PC-9 (cell line): ENCODE measurements around the gene INO80C. TPM values are rescaled to one million over a fixed set of nuclear protein-coding genes. Genes with fewer than 3 reads are reported as not detected.
A peak's percentile ranks its signal among the peaks of the same experiment; 100 is the strongest.

Source experiments
- BruUV-seq: library from RNA; stranded (reverse); fragments of 400-500 nt; replicated peaks from 2 replicates; lab custom pipeline; 2021; lab: Mats Ljungman, UMichigan
- CTCF ChIA-PET: fragments of 300-600 bp; sonication (Branson Sonifier 250); formaldehyde crosslinking; loops from one replicate; lab custom pipeline; 2022; ENCODE audit warnings: antibody characterized with exemption; lab: Charles Lee
- POLR2A ChIA-PET: fragments of 300-600 bp; sonication (Branson Sonifier 250); formaldehyde crosslinking; loops from one replicate; lab custom pipeline; 2022; ENCODE audit warnings: antibody characterized with exemption; ENCODE audit not compliant: unreplicated experiment; lab: Charles Lee
- DNase-seq, 2 experiments: peaks; one replicate each; pipeline versions ENCODE4 v3.0.0 to v3.0.0-alpha.2; 2015 to 2022; ENCODE audit warnings: mixed read lengths in 1 of 2
- H2AFZ ChIP-seq: fragments of 200-600 bp; sonication (generic); 2 replicates; pipeline ENCODE4 v1.8.1; 2017; ENCODE audit warnings: antibody characterized with exemption
- H3F3A ChIP-seq: fragments of 200-600 bp; sonication (generic); 2 replicates; pipeline ENCODE4 v1.8.1; 2017; ENCODE audit warnings: antibody characterized with exemption, mild to moderate bottlenecking, low read depth; ENCODE audit not compliant: insufficient read depth
- H3K27ac ChIP-seq: fragments of 200-600 bp; sonication (generic); 2 replicates; pipeline ENCODE4 v1.6.1; 2016; ENCODE audit warnings: mixed run types
- H3K27me3 ChIP-seq: fragments of 200-600 bp; sonication (generic); 2 replicates; pipeline ENCODE4 v1.6.1; 2016; ENCODE audit warnings: low read depth, mixed run types; ENCODE audit not compliant: insufficient read depth
- H3K36me3 ChIP-seq: fragments of 200-600 bp; sonication (generic); 2 replicates; pipeline ENCODE4 v1.6.1; 2016; ENCODE audit warnings: low read depth, mixed run types
- H3K4me1 ChIP-seq: fragments of 200-600 bp; sonication (generic); replicated peaks from 2 replicates; pipeline ENCODE4 v1.6.1; 2016; ENCODE audit warnings: mixed run types; ENCODE audit not compliant: insufficient read depth
- H3K4me2 ChIP-seq: fragments of 200-600 bp; sonication (generic); 2 replicates; pipeline ENCODE4 v1.6.1; 2017; ENCODE audit warnings: mixed run types
- H3K4me3 ChIP-seq: fragments of 200-600 bp; sonication (generic); 2 replicates; pipeline ENCODE4 v1.6.1; 2016; ENCODE audit warnings: mixed run types
- H3K79me2 ChIP-seq: fragments of 200-600 bp; sonication (generic); 2 replicates; pipeline ENCODE4 v1.6.1; 2017; ENCODE audit warnings: low read depth, mixed run types
- H3K9me2 ChIP-seq: fragments of 200-600 bp; sonication (generic); 2 replicates; pipeline ENCODE4 v1.8.1; 2017; ENCODE audit warnings: mild to moderate bottlenecking; ENCODE audit not compliant: insufficient read depth
- H3K9me3 ChIP-seq: fragments of 200-600 bp; sonication (generic); 2 replicates; pipeline ENCODE4 v1.8.1; 2016; ENCODE audit warnings: low read depth; ENCODE audit not compliant: insufficient read depth
- H4K20me1 ChIP-seq: fragments of 200-600 bp; sonication (generic); 2 replicates; pipeline ENCODE4 v1.8.1; 2017; ENCODE audit not compliant: insufficient read depth
- EZH2 ChIP-seq: fragments of 200-600 bp; sonication (generic); IDR thresholded peaks from 2 replicates; pipeline ENCODE4 v1.8.0; 2017; ENCODE audit warnings: antibody characterized with exemption, low read depth
- intact Hi-C: fragments of 100-400 bp; cut with micrococcal nuclease; formaldehyde crosslinking; loops from one replicate; pipeline ENCODE4 v1.10.0; 2022; ENCODE audit not compliant: unreplicated experiment
- total RNA-seq: library from RNA; stranded (reverse); gene quantifications from 2 replicates; pipeline ENCODE4 v1.2.3, GENCODE V29; 2021
- TF ChIP-seq, protein P1 (sequence below): fragments of 200-600 bp; sonication (generic); conservative IDR thresholded peaks from 2 replicates; pipeline ENCODE4 v1.6.1; 2017; ENCODE audit warnings: mixed run types, antibody characterized with exemption, mild to moderate bottlenecking, moderate library complexity

INO80C gene
- total RNA-seq, 1 experiment from 2014 or later, result 29.5 TPM

DNA sequence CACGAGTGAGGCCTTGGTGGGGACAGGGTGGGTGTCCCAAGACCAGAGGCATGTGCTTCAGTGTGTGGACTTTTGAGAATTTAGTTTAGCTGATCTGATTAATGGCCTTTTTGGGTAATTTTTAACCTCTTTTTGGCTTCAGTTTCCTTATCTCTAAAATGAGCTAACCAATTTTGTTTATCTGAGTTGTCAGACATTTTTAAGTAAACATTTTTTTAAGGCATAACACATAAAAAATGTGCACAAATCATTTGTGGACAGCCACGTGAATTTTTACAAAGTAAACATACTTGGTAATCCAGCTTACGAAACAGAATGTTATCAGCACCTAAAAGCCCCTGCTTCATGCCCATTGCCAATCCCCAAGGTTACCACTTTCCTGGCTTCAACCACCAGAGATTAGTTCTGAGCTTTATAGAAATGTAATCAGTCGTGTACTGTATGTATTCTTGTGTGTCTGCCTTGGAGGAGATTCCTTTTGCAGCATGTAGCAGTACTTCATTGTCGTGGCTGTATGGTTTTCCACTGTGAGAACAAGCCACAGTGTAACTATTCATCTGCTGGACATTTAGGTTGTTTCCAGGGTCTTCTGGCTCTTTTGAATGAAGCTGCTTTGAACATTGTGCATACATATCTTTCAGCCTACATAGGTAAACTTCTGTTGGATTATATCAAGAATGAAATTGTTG lies 8.4 kb upstream of the INO80C start:
- no peaks in the 10 kb centered on the region for H3K9me2 ChIP-seq
- no peak overlapping the region for H3K4me3 ChIP-seq
- intact Hi-C loops, result loop anchor here (5.0 kb wide), 3 partner anchors 49 to 99 kb away; partner anchors contain the start of gene GALNT1
- POLR2A ChIA-PET, result no interaction called here
- no peaks in the 10 kb centered on the region for H3K9me3 ChIP-seq
- H3K27ac ChIP-seq, result peak overlapping the region; percentile 95
- peaks cover 64% of the 10 kb centered on the region for H3K4me1 ChIP-seq
- BruUV-seq, result no TSS peak
- H4K20me1 ChIP-seq, result no peaks in the 10 kb centered on the region
- H2AFZ ChIP-seq, result no peak overlapping the region; the same call in 1 of the 2 replicates
- DNase-seq, result no peak
- H3K36me3 ChIP-seq, result no peaks in the 10 kb centered on the region
- H3K79me2 ChIP-seq, result no peaks in the 10 kb centered on the region
- H3F3A ChIP-seq, result peaks cover 56% of the 10 kb centered on the region
- no peak for TF ChIP-seq EZH2
- TF ChIP-seq, protein P1, sequence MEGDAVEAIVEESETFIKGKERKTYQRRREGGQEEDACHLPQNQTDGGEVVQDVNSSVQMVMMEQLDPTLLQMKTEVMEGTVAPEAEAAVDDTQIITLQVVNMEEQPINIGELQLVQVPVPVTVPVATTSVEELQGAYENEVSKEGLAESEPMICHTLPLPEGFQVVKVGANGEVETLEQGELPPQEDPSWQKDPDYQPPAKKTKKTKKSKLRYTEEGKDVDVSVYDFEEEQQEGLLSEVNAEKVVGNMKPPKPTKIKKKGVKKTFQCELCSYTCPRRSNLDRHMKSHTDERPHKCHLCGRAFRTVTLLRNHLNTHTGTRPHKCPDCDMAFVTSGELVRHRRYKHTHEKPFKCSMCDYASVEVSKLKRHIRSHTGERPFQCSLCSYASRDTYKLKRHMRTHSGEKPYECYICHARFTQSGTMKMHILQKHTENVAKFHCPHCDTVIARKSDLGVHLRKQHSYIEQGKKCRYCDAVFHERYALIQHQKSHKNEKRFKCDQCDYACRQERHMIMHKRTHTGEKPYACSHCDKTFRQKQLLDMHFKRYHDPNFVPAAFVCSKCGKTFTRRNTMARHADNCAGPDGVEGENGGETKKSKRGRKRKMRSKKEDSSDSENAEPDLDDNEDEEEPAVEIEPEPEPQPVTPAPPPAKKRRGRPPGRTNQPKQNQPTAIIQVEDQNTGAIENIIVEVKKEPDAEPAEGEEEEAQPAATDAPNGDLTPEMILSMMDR, result no peak
- 0 out of 2 replicates have a peak overlapping the region, but pooled peaks have one; percentile 19 for H3K4me2 ChIP-seq
- no peaks in the 10 kb centered on the region for H3K27me3 ChIP-seq
- CTCF ChIA-PET, result no interaction called here

DNA sequence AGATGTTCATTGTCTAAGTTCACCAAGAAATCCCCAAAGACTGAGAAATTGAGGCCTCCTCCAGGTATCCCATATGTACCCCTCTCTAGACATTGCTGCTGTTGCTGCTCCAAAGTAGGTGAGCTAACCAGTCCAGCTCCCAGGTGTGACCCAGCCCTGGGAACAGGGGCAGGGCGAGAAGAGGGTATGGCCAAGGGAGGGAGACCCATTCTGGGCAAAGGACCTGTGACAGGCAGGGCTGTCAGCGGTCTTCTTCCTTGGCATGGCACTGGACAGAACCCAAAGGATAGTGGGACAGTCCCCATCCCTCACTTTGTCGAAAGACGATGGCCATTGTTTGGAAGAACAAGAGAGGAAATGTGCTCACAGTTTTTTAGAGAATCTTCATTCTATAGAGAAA lies 7.2 kb upstream of the INO80C start:
- Histone ChIP-seq H3K27ac (no peak overlapping the region), H3K4me3 (no peak overlapping the region), H3K9me2 (no peaks in the 10 kb centered on the region), H3K4me1 (peaks cover 52% of the 10 kb centered on the region), H3K4me2 (no peak overlapping the region), H3F3A (peaks cover 54% of the 10 kb centered on the region), H4K20me1 (no peaks in the 10 kb centered on the region), H3K79me2 (no peaks in the 10 kb centered on the region), H3K9me3 (no peaks in the 10 kb centered on the region), H3K36me3 (no peaks in the 10 kb centered on the region), H2AFZ (no peak overlapping the region), H3K27me3 (no peaks in the 10 kb centered on the region)
- no peak for DNase-seq
- ChIA-PET CTCF (no interaction called here), POLR2A (no interaction called here)
- intact Hi-C loops, result loop anchor here (5.0 kb wide), 3 partner anchors 48 to 98 kb away; partner anchors contain the start of gene GALNT1
- BruUV-seq, result no TSS peak
- TF ChIP-seq EZH2, result no peak
- TF ChIP-seq, protein P1, result no peak

DNA sequence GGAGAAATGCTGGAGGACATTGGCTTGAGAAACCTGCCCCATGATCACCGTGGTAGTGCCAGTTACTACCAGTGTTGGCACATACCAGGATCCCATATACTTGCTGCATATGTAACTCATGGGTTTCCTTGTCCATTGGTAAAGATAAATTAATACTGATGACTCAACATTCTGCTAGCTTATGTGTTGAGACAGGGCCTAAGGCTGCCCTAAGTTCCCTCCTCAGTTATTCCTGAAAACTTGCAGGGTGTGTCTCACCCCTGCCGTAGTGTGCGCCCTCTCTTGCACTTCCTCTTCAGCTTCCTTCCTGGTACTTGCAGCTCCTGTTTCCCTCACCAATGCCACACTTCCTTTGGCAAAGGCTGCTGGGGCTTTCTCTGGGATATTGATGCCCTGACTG lies 4.3 kb upstream of the INO80C start:
- H3K4me1 ChIP-seq, result peaks cover 26% of the 10 kb centered on the region
- no peaks in the 10 kb centered on the region for H3K9me2 ChIP-seq
- no peaks in the 10 kb centered on the region for H3K9me3 ChIP-seq
- peak overlapping the region; percentile 32; the same call in 1 of the 2 replicates for H3K27ac ChIP-seq
- intact Hi-C loops, result no loop called here
- no peaks in the 10 kb centered on the region for H3K79me2 ChIP-seq
- no peaks in the 10 kb centered on the region for H4K20me1 ChIP-seq
- no TSS peak for BruUV-seq
- ChIA-PET POLR2A (no interaction called here), CTCF (no interaction called here)
- H3F3A ChIP-seq, result peaks cover 27% of the 10 kb centered on the region; the same call in 1 of the 2 replicates
- no peaks in the 10 kb centered on the region for H3K27me3 ChIP-seq
- no peak overlapping the region for H3K4me3 ChIP-seq
- no peak overlapping the region for H3K4me2 ChIP-seq
- peak in 1 of 2 experiments; percentile 71 for DNase-seq
- no peak for TF ChIP-seq EZH2
- TF ChIP-seq, protein P1, result no peak
- H3K36me3 ChIP-seq, result no peaks in the 10 kb centered on the region
- no peak overlapping the region for H2AFZ ChIP-seq
